HG02588 (cell line): Measurements from ENCODE around the gene LENG9.

Experiments used
- ATAC-seq: cut with Tn5 transposase; IDR thresholded peaks from one replicate; pipeline ENCODE4 v1.9.1; 2021; ENCODE audit warnings: mild to moderate bottlenecking, moderate library complexity; ENCODE audit not compliant: unreplicated experiment

The LENG9 gene

GRCh38 chr19:54424660-54425381 lies 38.8 kb downstream of the LENG9 start:
- ATAC-seq, result no peak

- ATAC-seq, result no peak
Measured at GRCh38 chr19:54424201-54424600, 39.4 kb downstream of the LENG9 start.

GRCh38 chr19:54422136-54422535 lies 41.4 kb downstream of the LENG9 start:
- no peak for ATAC-seq

GRCh38 chr19:54421521-54421920 lies 42.1 kb downstream of the LENG9 start:
- no peak for ATAC-seq

GRCh38 chr19:54421169-54421516 lies 42.4 kb downstream of the LENG9 start:
- no peak for ATAC-seq

- no peak for ATAC-seq
Measured at GRCh38 chr19:54420383-54421168, 43.0 kb downstream of the LENG9 start.

- ATAC-seq, result no peak
Measured at GRCh38 chr19:54420068-54420382, 43.6 kb downstream of the LENG9 start.

GRCh38 chr19:54418930-54419800 lies 44.4 kb downstream of the LENG9 start:
- ATAC-seq, result no peak

GRCh38 chr19:54418030-54418929 lies 45.3 kb downstream of the LENG9 start:
- no peak for ATAC-seq

- no peak for ATAC-seq
Measured at GRCh38 chr19:54416695-54417491, 46.7 kb downstream of the LENG9 start.

- ATAC-seq, result no peak
Measured at GRCh38 chr19:54415901-54416673, 47.5 kb downstream of the LENG9 start.

- no peak for ATAC-seq
Measured at GRCh38 chr19:54415208-54415900, 48.2 kb downstream of the LENG9 start, which contains the start of gene TTYH1. Gene TTYH1 (plus strand): TSS chr19:54415464. CDS start chr19:54415553, 89 bp downstream.

GRCh38 chr19:54414156-54414555 lies 49.4 kb downstream of the LENG9 start:
- no peak for ATAC-seq

GRCh38 chr19:54412877-54413276 lies 50.7 kb downstream of the LENG9 start:
- no peak for ATAC-seq
